ENCODE results near the gene CD101.
A peak's percentile ranks its signal among the peaks of the same experiment; 100 is the strongest.

The CD101 gene

DNA sequence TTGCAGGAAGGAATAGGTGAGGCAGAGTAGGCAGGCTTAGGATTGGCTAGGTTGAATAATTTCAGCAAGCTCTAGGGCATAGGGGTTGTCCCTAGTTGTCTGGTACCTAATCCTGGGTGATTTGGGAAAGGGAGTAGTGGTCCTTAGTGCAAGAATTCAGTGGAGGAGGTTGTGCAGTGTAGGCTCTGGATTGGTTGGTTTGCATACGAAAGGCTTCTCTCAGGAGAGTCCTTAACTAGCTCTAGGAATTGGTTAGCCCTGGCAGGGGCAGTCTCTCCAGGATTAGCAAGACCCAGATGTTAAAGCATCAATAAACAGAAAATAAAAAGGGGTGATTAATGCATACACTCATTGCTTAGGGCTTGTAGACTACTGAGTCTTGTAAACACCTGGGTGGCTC lies 9.6 kb upstream of the CD101 start:
- H3K36me3 Mint-ChIP-seq (ENCODE audit: low read depth) = peaks cover 4% of the 10 kb centered on the region
- no peaks in the 10 kb centered on the region for H3K9me3 Mint-ChIP-seq
- peaks cover 41% of the 10 kb centered on the region for H3K4me1 Mint-ChIP-seq (ENCODE audit: low read depth)
- H3K4me3 Mint-ChIP-seq = no peak overlapping the region
- H3K27me3 Mint-ChIP-seq = no peaks in the 10 kb centered on the region
- peak overlapping the region; percentile 12 for H3K27ac Mint-ChIP-seq

DNA sequence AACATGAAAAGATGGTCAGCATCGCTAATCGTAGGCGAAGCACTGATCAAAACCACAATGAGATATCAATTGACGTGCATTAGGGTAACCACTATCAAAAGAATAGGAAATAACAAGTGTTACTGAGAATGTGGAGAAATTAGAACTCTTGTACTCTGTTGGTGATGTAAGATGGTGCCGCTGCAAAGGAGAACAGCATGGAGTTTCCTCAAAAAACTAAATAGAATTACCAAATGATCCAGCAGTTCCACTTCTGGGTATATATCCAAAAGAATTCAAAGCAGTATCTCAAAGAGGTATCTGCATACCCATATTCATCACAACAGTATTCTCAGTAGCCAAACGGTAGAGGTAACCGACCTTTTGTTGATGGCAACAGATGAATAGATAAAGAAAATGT lies 8.3 kb upstream of the CD101 start:
- H3K4me1 Mint-ChIP-seq (ENCODE audit: low read depth) = peaks cover 28% of the 10 kb centered on the region
- no peaks in the 10 kb centered on the region for H3K9me3 Mint-ChIP-seq
- no peak overlapping the region for H3K4me3 Mint-ChIP-seq
- H3K36me3 Mint-ChIP-seq (ENCODE audit: low read depth) = no peaks in the 10 kb centered on the region
- no peak overlapping the region for H3K27ac Mint-ChIP-seq
- no peaks in the 10 kb centered on the region for H3K27me3 Mint-ChIP-seq

DNA sequence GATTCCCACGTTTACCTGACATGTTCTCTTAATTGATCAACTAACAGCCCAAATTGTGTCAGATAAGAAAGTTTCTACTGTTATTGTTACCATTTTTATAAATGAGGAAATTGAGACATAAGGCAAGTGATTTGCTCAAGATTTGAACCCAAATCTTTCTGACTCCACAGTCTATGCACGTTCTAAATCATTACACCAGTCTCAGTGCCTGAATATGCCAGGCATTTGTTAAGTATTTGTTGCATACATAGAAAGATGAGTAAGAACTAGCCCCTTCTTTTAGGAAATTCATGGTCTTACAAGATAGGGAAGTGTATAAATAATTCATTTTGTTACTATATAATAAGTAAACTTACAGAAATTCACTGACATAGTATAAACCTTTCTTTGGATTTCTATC lies 7.1 kb upstream of the CD101 start:
- Mint-ChIP-seq H3K27me3 (no peaks in the 10 kb centered on the region), H3K4me3 (no peak overlapping the region), H3K9me3 (no peaks in the 10 kb centered on the region), H3K27ac (no peak overlapping the region), H3K4me1 (ENCODE audit: low read depth) (peaks cover 22% of the 10 kb centered on the region), H3K36me3 (ENCODE audit: low read depth) (no peaks in the 10 kb centered on the region)

DNA sequence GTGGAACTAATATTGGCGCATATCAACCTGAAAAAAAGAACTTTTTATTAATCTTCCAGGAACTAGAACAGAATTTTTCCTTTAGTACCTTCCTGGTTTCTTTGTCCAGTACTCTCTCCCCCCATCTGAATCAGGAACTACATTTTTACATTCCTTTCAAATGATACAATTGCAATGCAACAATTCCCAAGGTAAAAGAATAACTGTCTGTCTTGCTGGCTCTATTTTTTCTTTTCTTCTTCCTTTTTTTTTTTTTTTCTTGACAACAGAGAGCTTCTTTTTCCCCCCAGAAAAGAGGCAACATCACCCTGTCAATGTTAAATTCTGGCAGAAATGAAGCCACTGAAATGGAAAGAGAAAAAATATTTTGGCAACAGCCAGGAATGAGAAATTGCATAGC lies 4.5 kb upstream of the CD101 start:
- Mint-ChIP-seq H3K4me1 (ENCODE audit: low read depth) (peaks cover 26% of the 10 kb centered on the region), H3K27ac (no peak overlapping the region), H3K4me3 (no peak overlapping the region), H3K36me3 (ENCODE audit: low read depth) (no peaks in the 10 kb centered on the region), H3K9me3 (no peaks in the 10 kb centered on the region), H3K27me3 (no peaks in the 10 kb centered on the region)

DNA sequence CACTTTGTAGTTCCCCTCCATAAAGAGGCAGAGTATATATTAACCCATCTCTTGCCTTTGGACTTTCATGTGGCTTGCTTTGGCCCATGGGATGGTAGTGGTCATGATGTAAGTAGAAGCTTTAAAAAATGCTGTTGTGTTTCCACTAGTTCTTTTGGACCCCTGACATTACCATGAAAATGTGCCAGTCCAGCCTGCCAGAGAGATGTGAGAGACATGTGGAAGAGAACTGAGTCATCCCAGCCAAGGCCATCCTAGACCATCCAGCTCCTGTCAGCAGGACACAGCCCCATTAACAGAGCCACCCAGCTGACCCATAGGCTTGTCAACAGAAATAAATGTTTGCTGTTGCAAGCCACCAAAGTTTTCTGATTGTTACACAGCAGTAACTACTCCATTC lies 3.9 kb upstream of the CD101 start:
- H3K36me3 Mint-ChIP-seq (ENCODE audit: low read depth) = no peaks in the 10 kb centered on the region
- no peak overlapping the region for H3K27ac Mint-ChIP-seq
- H3K4me3 Mint-ChIP-seq = no peak overlapping the region
- H3K27me3 Mint-ChIP-seq = no peaks in the 10 kb centered on the region
- peaks cover 31% of the 10 kb centered on the region for H3K4me1 Mint-ChIP-seq (ENCODE audit: low read depth)
- H3K9me3 Mint-ChIP-seq = no peaks in the 10 kb centered on the region

DNA sequence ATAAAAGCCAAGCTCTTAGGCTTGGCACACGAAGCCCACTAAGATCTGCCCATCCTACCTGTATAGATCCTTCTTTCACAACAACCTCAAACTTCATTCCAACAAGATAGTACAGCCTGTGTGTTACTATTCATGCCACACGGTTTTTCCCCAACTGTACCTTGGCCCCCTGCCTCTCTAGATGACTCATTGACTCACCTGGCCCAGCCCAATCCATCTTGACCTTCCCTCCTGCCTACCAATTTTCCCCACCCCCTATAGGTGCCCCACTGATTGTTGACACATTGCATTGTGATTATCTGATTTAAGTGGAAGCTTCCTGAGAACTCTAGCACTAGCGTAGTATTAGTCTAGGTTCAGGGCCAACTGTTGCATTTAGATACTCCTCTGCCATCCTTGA lies 2.0 kb upstream of the CD101 start:
- Mint-ChIP-seq H3K27me3 (no peaks in the 10 kb centered on the region), H3K36me3 (ENCODE audit: low read depth) (no peaks in the 10 kb centered on the region), H3K9me3 (no peaks in the 10 kb centered on the region), H3K27ac (no peak overlapping the region), H3K4me1 (ENCODE audit: low read depth) (peaks cover 51% of the 10 kb centered on the region), H3K4me3 (no peak overlapping the region)

DNA sequence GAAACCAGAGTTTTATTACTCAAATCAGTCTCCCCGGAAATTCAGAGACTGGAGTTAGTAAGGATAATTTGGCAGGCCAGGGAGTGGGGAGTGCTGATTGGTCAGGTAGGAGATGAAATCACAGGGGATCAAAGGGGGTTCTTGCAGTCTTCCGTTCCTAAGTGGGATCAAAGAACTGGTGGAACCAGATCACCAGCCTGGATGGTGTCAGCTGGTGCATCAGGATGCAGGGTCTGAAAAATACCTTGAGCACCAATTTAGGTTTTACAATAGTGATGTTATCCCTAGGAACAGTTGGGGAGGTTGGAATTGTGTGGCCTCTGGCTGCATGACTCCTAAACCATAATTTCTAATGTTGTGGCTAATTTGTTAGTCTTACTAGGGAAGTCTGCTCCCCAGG lies 1.4 kb upstream of the CD101 start:
- H3K36me3 Mint-ChIP-seq (ENCODE audit: low read depth) = no peaks in the 10 kb centered on the region
- H3K9me3 Mint-ChIP-seq = no peaks in the 10 kb centered on the region
- H3K4me3 Mint-ChIP-seq = no peak overlapping the region
- H3K27me3 Mint-ChIP-seq = no peaks in the 10 kb centered on the region
- H3K4me1 Mint-ChIP-seq (ENCODE audit: low read depth) = peaks cover 54% of the 10 kb centered on the region
- peak overlapping the region; percentile 84 for H3K27ac Mint-ChIP-seq

DNA sequence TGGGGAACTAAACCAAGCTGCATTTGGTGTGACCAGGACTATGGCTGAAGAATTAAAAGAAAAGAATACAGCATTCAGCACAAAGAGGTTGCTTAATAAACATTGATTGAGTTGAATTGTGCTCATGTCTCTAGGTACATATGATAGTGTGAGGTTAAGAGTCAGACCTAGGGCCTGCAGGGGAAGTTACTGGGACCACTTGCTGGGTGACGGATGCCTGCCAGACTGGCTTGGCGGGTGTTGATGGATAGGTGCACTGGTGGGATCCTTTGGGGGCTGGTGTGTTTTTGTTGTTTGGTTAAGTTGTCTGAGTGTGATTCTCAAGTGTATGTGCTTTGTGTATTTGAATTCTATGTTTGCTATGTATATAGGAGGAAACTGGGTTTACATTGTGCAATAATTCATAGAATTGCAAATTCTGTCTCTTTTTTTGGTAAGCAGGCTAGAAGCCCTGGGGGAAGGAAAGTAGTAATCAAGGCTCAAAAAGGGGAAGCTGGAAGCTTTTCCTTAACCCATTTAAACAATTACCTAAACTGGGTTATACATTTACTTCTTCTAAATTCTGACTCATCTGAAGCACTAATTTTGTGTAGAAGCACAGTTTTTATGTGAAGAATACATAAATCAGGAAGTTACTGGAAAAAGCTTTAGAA lies 1.8 kb downstream of the CD101 start:
- peak overlapping the region; percentile 27 for H3K27ac Mint-ChIP-seq
- H3K9me3 Mint-ChIP-seq = no peaks in the 10 kb centered on the region
- peaks cover 80% of the 10 kb centered on the region for H3K4me1 Mint-ChIP-seq (ENCODE audit: low read depth)
- peak overlapping the region; percentile 30 for H3K4me3 Mint-ChIP-seq
- no peaks in the 10 kb centered on the region for H3K36me3 Mint-ChIP-seq (ENCODE audit: low read depth)
- no peaks in the 10 kb centered on the region for H3K27me3 Mint-ChIP-seq

DNA sequence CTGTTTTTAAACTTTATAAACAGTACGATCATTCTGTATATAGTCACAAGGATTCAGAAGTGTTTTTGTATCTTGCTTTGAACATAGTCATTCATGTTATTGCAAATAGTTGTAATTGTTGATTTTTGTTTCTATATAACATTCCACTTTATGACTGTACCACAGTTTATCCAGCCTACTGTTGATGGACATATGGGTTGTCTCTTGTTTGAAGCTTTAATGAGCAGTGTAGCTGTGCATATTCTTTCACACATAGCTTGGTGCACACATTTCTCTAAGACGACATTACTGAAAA lies 6.1 kb downstream of the CD101 start:
- Mint-ChIP-seq H3K4me3 (peak overlapping the region; percentile 36), H3K27me3 (no peaks in the 10 kb centered on the region), H3K4me1 (ENCODE audit: low read depth) (peaks cover 65% of the 10 kb centered on the region), H3K36me3 (ENCODE audit: low read depth) (no peaks in the 10 kb centered on the region), H3K9me3 (no peaks in the 10 kb centered on the region), H3K27ac (peak overlapping the region; percentile 74)

DNA sequence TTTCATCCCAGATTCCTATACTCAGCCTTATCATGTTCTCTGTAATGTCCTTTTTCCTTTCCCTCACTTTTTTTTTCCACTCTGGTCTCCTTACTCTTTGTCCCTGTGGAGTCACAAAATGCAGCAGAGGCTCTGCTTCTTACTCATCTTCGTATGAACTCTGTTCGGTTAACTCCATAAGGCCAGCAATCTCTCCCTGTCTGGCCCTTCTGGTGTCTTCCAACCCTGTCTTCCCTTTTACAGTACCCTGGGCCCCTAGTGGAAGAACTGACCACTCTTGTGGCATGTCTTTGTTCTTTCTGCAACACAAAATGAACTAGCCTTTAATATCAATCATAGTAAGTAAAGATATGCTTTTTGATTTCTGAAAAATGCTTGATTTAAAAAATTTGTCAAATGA lies 7.1 kb downstream of the CD101 start:
- Mint-ChIP-seq H3K27me3 (no peaks in the 10 kb centered on the region), H3K36me3 (ENCODE audit: low read depth) (no peaks in the 10 kb centered on the region), H3K27ac (peak overlapping the region; percentile 86), H3K4me3 (peak overlapping the region; percentile 61), H3K4me1 (ENCODE audit: low read depth) (peaks cover 62% of the 10 kb centered on the region), H3K9me3 (no peaks in the 10 kb centered on the region)

DNA sequence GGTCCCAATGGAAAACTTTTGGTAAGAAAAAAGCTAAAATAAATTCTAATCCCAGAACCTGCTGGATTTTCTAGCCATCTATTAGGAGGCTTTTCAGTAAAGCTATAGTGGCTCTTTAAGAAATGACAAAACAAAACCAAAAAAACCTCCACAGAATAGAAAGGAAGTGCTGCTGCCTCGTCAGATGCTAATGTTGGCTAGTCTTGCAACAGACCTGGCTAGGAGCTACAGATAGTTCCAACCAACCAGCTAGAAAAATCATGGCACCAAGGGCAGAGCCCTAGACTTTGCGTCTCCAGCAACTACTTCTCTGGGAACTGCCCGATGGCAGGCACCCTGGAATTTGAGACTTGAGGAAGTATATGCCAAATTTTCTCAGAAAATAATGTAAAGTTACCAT lies 7.6 kb downstream of the CD101 start:
- Mint-ChIP-seq H3K4me1 (ENCODE audit: low read depth) (peaks cover 62% of the 10 kb centered on the region), H3K4me3 (no peak overlapping the region), H3K9me3 (no peaks in the 10 kb centered on the region), H3K36me3 (ENCODE audit: low read depth) (no peaks in the 10 kb centered on the region), H3K27me3 (no peaks in the 10 kb centered on the region), H3K27ac (peak overlapping the region; percentile 68)

DNA sequence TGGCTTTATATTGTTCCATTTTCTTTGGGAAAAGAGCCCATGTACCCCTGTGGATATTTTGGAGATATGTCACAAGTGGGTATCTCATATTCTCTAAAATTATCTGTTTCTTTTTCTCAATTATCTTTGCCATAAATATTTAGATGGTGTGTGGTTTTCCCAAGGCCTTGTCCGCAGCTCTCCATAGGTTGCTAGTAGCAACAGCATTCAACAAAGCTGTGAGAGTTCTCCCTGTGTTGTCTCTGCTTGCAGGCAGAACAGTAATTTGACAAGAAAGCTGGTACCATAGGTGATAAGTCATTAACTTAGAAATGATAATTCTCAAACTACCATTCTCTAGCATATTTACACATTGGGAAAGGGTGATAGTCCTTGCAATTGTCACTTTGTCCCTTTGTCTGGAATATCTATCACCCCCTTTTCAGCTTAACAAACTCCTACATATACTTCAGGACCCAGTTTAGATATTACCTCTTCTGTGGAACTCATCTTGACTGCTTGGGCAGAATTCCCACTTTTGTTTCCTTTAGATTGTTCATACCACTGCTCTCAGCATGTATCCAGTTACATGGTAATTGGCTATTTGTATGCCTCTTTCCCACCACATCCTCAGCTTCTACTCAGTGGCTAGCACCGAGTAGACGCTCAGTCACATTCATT lies 8.9 kb downstream of the CD101 start:
- no peaks in the 10 kb centered on the region for H3K36me3 Mint-ChIP-seq (ENCODE audit: low read depth)
- no peak overlapping the region for H3K4me3 Mint-ChIP-seq
- peaks cover 64% of the 10 kb centered on the region for H3K4me1 Mint-ChIP-seq (ENCODE audit: low read depth)
- no peaks in the 10 kb centered on the region for H3K27me3 Mint-ChIP-seq
- H3K27ac Mint-ChIP-seq = no peak overlapping the region
- no peaks in the 10 kb centered on the region for H3K9me3 Mint-ChIP-seq

DNA sequence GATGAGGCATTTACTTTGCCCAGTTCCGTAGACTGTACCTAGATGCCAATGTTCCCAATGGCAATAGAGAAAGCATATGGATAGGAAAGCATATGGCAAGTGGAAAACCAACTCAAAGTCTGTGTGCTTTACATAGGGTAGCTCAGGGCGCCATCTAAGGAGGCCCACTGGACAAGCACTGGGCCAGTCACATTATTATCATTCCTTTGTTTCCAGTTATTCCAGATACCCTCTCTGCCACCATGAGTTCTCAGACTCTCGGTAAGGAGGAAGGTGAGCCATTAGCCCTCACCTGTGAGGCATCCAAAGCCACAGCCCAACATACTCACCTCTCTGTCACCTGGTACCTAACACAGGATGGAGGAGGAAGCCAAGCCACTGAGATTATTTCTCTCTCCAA lies 9.8 kb downstream of the CD101 start:
- Mint-ChIP-seq H3K27ac (no peak overlapping the region), H3K27me3 (no peaks in the 10 kb centered on the region), H3K4me1 (ENCODE audit: low read depth) (peaks cover 64% of the 10 kb centered on the region), H3K4me3 (no peak overlapping the region), H3K36me3 (ENCODE audit: low read depth) (no peaks in the 10 kb centered on the region), H3K9me3 (no peaks in the 10 kb centered on the region)

DNA sequence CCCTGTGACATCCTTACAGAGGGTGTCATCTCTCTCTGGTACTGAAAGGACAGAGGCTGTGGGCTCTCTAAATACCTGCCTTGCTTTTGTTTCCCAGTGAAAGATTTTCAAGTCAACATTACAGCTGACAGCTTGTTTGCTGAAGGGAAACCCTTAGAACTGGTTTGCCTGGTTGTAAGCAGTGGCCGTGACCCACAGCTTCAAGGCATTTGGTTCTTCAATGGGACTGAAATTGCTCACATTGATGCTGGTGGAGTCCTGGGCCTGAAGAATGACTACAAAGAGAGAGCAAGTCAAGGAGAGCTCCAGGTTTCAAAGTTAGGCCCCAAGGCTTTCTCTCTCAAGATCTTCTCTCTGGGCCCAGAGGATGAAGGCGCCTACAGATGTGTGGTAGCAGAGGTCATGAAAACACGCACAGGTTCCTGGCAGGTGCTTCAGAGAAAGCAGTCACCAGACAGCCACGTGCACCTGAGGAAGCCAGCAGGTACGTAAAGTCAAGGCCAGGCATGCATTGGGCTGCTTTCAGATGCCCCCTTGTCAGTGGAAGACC lies 11.8 kb downstream of the CD101 start:
- Mint-ChIP-seq H3K36me3 (ENCODE audit: low read depth) (no peaks in the 10 kb centered on the region), H3K27ac (peak overlapping the region; percentile 69), H3K4me3 (no peak overlapping the region), H3K9me3 (no peaks in the 10 kb centered on the region), H3K4me1 (ENCODE audit: low read depth) (peaks cover 68% of the 10 kb centered on the region), H3K27me3 (no peaks in the 10 kb centered on the region)

DNA sequence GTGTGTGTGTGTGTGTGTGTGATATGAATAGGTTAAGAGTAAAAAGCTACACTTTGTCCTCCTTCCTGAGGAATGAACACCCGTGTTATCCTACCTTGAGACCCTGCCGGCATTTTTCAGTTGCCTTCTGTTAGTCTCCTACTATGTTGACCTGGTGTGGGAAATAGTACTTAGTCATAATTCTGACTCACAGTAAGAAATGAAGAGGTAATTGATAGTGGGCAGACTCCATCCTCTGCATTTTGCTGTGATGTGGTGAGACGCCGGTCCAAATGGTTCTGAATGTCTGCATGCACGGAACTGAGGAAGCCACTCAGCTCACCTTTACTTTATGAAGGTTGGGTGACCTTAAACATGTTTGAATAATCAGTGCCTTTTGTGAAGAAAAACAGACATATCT lies 12.6 kb downstream of the CD101 start:
- no peaks in the 10 kb centered on the region for H3K36me3 Mint-ChIP-seq (ENCODE audit: low read depth)
- peak overlapping the region; percentile 63 for H3K27ac Mint-ChIP-seq

DNA sequence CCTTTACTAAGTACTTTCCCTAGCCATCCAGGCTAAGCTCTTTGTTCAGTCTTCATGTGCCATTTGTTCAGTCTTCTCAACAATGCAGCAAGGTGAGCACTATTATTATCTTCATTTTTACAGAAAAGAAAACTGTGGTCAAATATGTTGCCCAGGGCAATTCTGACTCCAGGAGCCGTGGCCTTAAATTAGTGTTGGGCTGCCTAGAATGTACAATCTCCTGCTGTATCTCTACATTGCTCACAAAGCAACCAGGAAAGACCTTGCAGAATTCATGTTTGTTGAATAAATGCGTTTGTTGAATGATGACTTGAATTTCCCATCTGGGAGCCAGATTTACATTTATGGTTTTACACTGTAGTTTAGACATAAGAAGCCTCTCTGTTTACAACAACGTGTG lies 14.2 kb downstream of the CD101 start:
- Mint-ChIP-seq H3K27ac (peak overlapping the region; percentile 76), H3K27me3 (no peaks in the 10 kb centered on the region), H3K36me3 (ENCODE audit: low read depth) (no peaks in the 10 kb centered on the region), H3K9me3 (no peaks in the 10 kb centered on the region), H3K4me1 (ENCODE audit: low read depth) (peaks cover 54% of the 10 kb centered on the region), H3K4me3 (peak overlapping the region; percentile 33)

More for the DNA sequence above, 12.6 kb downstream of the CD101 start:
- Mint-ChIP-seq H3K4me1 (ENCODE audit: low read depth) (peaks cover 62% of the 10 kb centered on the region), H3K9me3 (no peaks in the 10 kb centered on the region), H3K4me3 (peak overlapping the region; percentile 37), H3K27me3 (no peaks in the 10 kb centered on the region)
